GM12864 (cell line): ENCODE data around the gene GALNT9.
"Not testable (repeated sequence)": the region's sequence is repeated elsewhere in the genome, so short reads cannot be mapped to it uniquely, and the experiment has no call there.

Experiments used
- DNase-seq: peaks from one replicate; pipeline ENCODE4 v3.0.0-alpha.2; 2011; ENCODE audit warnings: low read depth
- H3K4me3 ChIP-seq: 2 replicates; pipeline ENCODE4 v1.5.1; 2011; ENCODE audit warnings: mild to moderate bottlenecking, low read depth, low read length, control low read depth
- TF ChIP-seq, protein P1 (sequence below): IDR thresholded peaks from 2 replicates; pipeline ENCODE4 v1.5.1; 2011; ENCODE audit warnings: low read depth, mild to moderate bottlenecking, moderate library complexity, low read length, control low read depth, inconsistent platforms; ENCODE audit errors: missing control alignments

Gene GALNT9

DNA sequence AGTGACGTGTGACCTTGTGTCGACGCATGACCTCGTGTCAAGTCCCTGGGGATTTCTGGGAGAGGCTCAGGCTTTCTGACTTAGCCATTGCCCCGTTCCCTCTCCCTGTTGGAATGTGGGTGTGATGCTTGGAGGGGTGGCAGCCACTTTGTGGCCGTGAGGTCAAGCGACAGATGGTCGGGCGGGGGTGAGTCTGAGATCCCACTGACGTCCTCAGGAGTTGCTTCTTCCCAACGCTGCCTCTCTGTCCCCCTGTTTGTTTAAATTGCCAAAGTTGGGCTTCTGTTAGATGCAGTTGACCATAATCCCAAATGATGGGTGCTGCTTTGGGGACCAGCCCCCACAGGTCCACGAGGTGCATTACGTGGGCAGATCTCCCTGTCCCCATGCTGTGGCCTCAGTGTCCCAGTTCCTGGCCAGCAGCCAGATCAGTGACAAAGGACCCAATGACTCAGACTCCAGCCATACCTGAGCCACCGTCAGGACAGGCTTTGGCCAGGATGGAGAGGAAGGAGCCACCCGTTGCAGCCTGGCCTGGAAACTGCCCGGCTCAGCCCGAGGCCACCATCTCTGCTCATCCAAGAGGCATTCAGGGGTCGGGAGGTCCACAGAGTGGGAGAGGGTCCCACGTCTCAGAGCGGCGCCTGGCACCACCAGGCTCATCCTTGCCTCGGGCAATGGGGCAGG, 34.4 kb upstream of the GALNT9 start:
- H3K4me3 ChIP-seq, result no peak overlapping the region
- TF ChIP-seq, protein P1, sequence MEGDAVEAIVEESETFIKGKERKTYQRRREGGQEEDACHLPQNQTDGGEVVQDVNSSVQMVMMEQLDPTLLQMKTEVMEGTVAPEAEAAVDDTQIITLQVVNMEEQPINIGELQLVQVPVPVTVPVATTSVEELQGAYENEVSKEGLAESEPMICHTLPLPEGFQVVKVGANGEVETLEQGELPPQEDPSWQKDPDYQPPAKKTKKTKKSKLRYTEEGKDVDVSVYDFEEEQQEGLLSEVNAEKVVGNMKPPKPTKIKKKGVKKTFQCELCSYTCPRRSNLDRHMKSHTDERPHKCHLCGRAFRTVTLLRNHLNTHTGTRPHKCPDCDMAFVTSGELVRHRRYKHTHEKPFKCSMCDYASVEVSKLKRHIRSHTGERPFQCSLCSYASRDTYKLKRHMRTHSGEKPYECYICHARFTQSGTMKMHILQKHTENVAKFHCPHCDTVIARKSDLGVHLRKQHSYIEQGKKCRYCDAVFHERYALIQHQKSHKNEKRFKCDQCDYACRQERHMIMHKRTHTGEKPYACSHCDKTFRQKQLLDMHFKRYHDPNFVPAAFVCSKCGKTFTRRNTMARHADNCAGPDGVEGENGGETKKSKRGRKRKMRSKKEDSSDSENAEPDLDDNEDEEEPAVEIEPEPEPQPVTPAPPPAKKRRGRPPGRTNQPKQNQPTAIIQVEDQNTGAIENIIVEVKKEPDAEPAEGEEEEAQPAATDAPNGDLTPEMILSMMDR, result no peak
- DNase-seq, result no peak

DNA sequence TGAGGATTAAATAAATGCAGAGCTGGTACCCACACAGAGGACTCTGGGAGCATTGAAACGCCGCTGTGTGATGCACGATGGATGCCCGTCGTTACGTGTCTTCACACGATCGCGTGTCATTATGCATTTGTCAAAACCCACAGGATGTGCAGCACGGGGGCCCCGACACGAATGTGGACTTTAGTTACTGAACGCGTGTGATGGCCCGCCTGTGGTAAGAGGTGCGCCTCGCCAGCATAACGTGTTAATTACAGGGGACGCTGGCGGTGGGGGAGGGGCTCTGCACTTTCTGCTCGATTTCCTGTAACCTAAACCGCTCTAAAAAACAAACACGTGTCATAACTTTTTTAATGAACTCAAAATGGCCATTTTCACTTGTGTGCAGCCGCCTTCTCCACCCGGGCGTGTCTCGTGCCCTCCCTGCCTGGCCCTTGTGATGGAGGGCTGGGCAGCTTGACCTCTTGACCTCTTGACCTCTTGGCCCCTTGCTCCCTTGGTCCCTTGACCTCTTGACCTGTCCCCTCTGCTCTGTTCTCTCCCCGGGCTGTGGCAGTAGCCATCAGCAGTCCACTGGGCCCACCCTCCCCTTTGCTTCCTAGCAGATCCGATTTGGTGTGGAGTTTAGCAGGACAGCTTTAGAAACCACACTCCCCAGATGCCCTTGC, 33.7 kb upstream of the GALNT9 start:
- no peak overlapping the region for H3K4me3 ChIP-seq
- no peak for DNase-seq
- TF ChIP-seq, protein P1, result no peak

DNA sequence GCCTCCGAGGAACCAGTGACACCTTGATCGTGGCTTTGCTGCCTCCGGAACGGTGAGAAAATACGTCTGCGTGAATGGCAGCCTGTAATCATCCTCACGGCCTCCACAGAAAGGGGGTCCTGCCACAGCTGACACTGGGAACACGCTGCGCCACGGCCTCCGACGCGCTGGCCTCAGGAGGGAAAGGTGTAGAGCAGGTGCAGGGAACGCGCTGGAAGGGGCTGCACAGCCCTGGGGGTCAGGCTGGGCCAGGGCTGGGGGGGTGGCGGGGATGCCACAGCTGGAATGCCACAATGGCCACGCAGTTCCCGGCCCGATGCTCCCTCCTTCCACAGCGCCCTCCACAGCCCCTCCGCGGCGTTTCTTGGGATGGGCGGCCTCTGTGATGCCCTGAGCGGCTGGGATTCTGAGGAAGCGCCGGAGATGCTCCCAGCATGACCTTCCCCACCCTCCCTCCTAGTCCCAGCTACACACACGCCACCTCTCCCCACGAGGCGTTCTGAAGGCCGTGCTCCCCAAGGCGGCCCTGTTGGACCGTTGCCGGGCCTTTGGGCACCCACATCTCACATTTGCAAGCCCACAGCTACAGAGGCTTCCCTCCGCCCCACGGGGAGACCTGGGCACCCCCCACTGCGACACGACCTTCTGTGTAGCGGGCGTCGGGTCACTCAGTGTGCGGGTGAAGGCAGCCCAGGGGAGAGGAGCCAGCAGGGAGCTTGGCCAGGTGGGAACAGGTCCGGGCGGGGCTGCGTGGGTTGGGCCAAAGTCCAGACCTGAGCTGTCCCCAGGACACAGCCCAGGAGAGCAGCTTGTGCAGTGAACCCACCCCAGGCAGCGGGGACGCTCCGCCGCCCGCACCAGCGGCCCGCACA, 31.8 kb upstream of the GALNT9 start:
- DNase-seq, result no peak
- TF ChIP-seq, protein P1, result no peak
- H3K4me3 ChIP-seq, result no peak overlapping the region

DNA sequence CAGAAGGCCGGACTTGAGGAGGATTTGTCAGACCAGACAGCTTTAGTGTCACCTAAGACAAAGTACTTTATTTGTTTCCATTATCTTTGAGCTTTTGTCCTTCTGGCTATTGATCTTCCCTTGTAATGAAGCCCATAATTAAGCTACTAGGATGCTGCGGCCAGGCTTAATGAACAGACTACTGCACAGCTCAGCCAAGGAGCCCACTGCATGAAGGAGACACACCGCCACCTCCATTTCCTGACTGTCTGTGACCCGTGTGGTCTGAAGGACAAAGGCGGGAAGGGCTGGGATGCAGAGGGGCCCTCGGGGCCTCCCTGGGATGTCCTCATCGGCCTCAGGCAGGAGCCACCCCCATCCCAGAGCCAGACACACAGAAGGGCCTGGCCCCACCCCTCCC, 31.0 kb upstream of the GALNT9 start:
- TF ChIP-seq, protein P1, result no peak
- H3K4me3 ChIP-seq, result no peak overlapping the region
- no peak for DNase-seq

DNA sequence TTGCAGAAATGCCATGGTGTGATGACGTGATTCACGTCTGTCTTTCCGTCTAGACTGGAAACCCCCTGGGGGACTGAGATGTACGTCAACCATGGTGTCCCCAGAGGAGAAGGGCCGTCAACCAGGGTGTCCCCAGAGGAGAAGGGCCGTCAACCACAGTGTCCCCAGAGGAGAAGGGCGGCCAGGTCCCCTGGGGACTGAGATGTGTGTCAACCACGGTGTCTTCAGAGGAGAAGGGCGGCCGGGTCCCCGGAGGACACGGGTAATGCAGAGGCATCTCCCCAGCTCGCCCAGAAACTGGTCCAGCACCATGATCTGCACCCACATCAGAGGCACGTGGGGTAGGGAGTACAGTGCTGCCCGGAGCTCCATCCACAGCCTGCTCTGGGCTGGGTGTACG, 30.6 kb upstream of the GALNT9 start:
- no peak for DNase-seq
- TF ChIP-seq, protein P1, result no peak
- H3K4me3 ChIP-seq, result no peak overlapping the region

DNA sequence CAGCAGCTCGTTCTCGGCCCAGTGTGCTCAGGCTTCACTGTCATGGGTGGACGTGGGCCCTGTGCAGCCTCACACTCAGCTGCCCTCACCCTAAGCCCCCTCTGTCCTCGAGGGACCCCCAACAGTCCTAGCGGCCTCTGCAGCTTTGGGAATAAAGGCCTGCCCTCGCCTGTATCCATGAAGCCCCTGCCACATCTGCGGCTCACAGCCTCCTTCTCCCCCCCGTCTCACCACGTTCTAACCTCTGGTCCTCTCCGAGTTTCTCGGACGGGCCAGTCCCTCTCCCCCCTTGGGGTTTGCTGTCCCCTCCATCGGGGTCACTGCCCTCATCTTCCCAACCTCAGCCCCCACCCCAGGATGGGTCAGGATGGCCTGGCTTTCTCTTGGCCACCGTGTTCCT, 30.2 kb upstream of the GALNT9 start:
- no peak for DNase-seq
- TF ChIP-seq, protein P1, result no peak
- H3K4me3 ChIP-seq, result no peak overlapping the region

DNA sequence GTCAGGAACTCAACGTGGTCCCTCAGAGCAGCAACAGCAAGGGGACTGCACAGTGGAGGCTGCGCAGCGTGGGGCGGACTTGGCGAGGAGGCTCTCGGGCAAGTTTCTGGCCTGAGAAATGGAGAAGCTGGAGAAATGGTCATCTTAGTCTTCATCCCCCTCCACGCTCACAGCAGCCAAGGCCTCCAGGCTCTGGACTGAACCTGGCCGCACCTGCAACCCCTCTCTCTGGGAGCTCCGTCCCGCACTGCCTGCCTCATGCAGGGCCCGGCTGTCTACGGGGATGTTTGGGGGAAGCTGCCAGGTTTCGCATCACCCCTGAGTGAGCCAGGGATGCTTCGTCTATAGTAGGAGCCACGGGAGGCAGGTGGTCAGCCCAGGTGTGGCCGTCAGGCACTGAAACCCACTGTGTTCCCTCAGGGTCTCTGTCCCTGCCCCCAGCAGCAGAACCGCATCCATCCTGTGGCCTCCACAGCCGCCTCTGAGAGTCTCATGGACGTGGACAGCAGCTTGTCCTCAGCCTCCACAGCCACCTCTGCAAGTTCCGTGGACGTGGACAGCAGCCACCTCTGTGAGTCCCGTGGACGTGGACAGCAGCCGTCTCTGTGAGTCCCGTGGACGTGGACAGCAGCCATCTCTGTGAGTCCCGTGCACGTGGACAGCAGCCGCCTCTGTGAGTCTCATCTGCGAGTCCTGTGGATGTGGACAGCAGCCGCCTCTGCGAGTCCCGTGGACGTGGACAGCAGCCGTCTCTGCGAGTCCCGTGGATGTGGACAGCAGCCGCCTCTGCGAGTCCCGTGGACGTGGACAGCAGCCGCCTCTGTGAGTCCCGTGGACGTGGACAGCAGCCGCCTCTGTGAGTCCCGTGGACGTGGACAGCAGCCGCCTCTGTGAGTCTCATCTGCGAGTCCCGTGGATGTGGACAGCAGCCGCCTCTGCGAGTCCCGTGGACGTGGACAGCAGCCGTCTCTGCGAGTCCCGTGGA, 29.1 kb upstream of the GALNT9 start:
- H3K4me3 ChIP-seq, DNase-seq: not testable (repeated sequence)
